ENCODE data around the gene CETP.
"Not testable (repeated sequence)": the region's sequence is repeated elsewhere in the genome, so short reads cannot be mapped to it uniquely, and the experiment has no call there.

CETP gene

GRCh38 chr16:56930486-56931270 lies 31.1 kb upstream of the CETP start:
- no peak for DNase-seq (ENCODE audit: low read depth)
- no peak overlapping the region for H3K4me3 ChIP-seq (ENCODE audit: low read depth, low read length)
- TF ChIP-seq, protein P1, sequence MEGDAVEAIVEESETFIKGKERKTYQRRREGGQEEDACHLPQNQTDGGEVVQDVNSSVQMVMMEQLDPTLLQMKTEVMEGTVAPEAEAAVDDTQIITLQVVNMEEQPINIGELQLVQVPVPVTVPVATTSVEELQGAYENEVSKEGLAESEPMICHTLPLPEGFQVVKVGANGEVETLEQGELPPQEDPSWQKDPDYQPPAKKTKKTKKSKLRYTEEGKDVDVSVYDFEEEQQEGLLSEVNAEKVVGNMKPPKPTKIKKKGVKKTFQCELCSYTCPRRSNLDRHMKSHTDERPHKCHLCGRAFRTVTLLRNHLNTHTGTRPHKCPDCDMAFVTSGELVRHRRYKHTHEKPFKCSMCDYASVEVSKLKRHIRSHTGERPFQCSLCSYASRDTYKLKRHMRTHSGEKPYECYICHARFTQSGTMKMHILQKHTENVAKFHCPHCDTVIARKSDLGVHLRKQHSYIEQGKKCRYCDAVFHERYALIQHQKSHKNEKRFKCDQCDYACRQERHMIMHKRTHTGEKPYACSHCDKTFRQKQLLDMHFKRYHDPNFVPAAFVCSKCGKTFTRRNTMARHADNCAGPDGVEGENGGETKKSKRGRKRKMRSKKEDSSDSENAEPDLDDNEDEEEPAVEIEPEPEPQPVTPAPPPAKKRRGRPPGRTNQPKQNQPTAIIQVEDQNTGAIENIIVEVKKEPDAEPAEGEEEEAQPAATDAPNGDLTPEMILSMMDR (IDR thresholded peaks at IDR 0.05; ENCODE audit: control insufficient read depth, extremely low read depth, insufficient read depth): no peak

DNA sequence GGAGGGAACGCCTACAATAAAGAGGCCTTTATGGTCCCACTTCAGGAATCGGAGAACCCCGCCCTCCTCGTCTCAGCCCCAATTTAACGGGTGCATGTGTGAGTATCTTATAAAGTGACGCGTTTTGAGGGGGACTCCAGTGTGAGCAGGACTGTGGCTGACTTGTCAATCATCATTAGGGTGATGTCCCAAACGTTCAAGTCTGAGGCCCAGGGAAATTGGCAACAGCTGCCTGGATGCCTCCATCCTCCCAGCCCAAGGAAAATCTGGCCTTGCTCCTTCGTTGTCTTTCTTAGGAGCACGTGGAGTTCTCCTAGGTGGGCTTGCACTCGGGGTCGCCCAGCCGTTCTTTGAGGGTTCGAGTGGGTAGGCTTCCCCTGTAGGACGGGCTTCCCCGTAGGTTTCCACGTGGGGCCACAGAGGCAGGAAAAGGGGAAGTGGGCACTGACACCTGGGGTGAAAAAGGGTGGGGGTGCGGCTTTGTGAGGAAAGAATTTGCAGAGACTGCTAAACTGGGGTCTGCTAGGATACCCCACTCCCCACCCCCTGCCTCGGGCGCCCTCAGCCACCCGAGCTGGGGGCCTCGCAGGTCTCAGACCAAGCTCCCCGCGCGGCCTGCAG lies 30.4 kb upstream of the CETP start:
- no peak for DNase-seq (ENCODE audit: low read depth)
- TF ChIP-seq, protein P1 (IDR thresholded peaks at IDR 0.05; ENCODE audit: control insufficient read depth, extremely low read depth, insufficient read depth): no peak
- H3K4me3 ChIP-seq (ENCODE audit: low read depth, low read length): peak overlapping the region; percentile 96

DNA sequence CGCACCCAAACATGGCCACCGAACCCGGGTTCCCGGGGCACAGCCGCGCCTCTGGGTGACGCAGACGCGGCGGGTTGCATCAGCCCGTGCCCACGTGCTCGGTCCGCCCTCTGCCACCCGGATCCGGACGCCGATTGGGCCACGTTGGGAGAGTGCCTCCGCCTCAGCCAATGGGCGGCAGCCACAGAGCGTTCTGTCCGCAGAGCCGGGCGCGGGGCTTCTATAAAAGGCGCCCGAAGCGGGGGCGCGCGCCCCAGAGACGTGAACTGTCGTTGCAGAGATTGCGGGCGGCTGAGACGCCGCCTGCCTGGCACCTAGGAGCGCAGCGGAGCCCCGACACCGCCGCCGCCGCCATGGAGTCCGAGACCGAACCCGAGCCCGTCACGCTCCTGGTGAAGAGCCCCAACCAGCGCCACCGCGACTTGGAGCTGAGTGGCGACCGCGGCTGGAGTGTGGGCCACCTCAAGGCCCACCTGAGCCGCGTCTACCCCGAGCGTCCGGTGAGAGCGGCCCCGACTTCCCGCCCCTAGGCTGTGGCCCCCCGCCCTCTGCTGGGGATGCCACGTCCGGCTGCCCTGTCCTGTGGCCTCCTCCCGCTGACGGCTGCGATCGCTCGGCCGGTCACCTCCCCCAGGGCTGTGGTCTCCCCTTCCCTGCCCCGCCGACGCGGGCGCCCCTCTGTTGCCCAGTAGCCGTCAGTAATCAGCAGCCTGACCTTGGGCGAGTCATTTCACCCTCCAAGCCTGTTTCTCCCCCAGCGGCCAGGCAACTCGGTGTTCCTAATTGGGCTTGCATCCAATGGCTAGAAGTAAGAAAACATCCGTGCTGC lies 29.6 kb upstream of the CETP start, which contains the start of gene HERPUD1:
Gene HERPUD1 (plus strand): TSS at position 251 of the 829 bp plus-strand sequence. CDS start 103 bp downstream, at position 354.
- DNase-seq (ENCODE audit: low read depth): peak; percentile 88
- TF ChIP-seq, protein P1 (IDR thresholded peaks at IDR 0.05; ENCODE audit: control insufficient read depth, extremely low read depth, insufficient read depth): no peak; the same call in 1 of the 2 replicates

GRCh38 chr16:56932721-56933619 lies 28.8 kb upstream of the CETP start:
- DNase-seq (ENCODE audit: low read depth): peak; percentile 80
- peak overlapping the region; percentile 96 for H3K4me3 ChIP-seq (ENCODE audit: low read depth, low read length)
- TF ChIP-seq, protein P1 (IDR thresholded peaks at IDR 0.05; ENCODE audit: control insufficient read depth, extremely low read depth, insufficient read depth): no peak

More for the DNA sequence above, 29.6 kb upstream of the CETP start, which contains the start of gene HERPUD1:
- H3K4me3 ChIP-seq (ENCODE audit: low read depth, low read length): peak within 1 kb of the TSS; percentile 96

DNA sequence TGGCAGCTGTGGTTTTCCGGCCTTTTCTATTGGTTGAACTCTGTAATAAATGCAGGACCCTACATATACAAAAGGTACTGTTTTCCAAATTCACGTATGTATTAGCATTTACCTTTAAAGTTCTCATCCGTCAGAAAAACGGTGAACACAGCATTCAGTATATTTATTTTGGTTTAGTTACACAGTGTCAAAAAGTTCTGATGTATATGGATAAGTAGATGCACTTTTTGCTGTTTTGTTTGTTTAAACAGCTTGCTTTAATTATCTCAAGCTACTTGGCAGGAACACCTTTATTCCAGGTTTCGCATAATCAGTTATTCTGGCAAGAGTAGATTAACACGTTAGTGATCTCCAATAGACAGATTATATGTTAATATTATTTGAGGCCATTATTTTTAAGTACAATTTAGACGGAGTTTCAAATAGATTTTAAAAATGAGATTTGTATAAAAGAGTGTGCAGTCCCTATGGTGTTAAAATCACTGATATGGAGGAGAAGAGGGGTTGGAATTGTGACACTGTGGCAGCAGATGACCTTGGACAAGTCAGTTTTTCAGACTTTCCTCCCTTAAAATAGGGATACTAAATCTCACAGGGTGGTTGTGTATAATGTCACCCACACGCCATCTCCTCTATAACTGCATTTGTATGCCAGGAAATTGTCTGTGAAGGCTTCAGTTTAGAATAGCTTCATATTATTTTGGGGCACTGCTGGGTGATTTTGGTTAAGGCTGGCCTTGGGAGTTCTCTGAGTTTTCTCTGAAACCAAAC lies 27.7 kb upstream of the CETP start:
- DNase-seq (ENCODE audit: low read depth): no peak
- H3K4me3 ChIP-seq (ENCODE audit: low read depth, low read length): peak overlapping the region; percentile 96
- TF ChIP-seq, protein P1 (IDR thresholded peaks at IDR 0.05; ENCODE audit: control insufficient read depth, extremely low read depth, insufficient read depth): no peak

DNA sequence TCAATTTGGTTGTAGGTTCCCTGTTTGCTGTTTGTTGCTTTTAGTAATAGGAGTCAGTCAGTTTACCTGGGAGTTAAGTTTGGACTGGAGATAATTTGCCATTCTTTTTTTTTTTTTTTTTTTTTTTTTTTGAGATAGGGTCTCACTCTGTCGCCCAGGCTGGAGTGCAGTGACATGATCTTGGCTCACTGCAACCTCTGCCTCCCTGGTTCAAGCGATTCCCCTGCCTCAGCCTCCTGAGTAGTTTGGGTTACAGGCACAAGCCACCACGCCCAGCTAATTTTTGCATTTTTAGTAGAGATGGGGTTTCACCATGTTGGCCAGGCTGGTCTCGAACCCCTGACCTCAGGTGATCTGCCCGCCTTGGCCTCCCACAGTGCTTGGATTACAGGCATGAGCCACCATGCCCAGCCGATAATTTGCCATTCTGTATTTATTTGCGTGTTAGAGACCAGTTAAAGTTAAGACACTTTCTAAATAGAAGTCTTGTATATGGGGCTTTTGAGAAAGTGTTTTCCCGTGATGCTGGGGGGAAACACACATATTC lies 27.1 kb upstream of the CETP start:
- peak overlapping the region; percentile 96 for H3K4me3 ChIP-seq (ENCODE audit: low read depth, low read length)
- DNase-seq (ENCODE audit: low read depth): not testable (repeated sequence)
